Ishikawa (cell line): ENCODE measurements around the gene BICC1.

Experiments used
- CEBPB ChIP-seq: IDR thresholded peaks from 2 replicates; pipeline ENCODE4 v1.6.1; 2012
- CREB1 ChIP-seq: IDR thresholded peaks from 2 replicates; pipeline ENCODE4 v1.6.1; 2012; ENCODE audit warnings: low read depth
- EGR1 ChIP-seq: IDR thresholded peaks from 2 replicates; pipeline ENCODE4 v1.6.1; 2012
- EP300 ChIP-seq: IDR thresholded peaks from 2 replicates; pipeline ENCODE4 v1.6.1; 2012; ENCODE audit warnings: borderline replicate concordance
- FOXM1 ChIP-seq: IDR thresholded peaks from 2 replicates; pipeline ENCODE4 v1.6.1; 2012; ENCODE audit warnings: low read depth, borderline replicate concordance
- NFIC ChIP-seq: IDR thresholded peaks from 2 replicates; pipeline ENCODE4 v1.6.1; 2012
- RAD21 ChIP-seq: IDR thresholded peaks from 2 replicates; pipeline ENCODE4 v1.6.1; 2012; ENCODE audit warnings: low read depth
- TAF1 ChIP-seq: IDR thresholded peaks from 2 replicates; pipeline ENCODE4 v1.6.1; 2012; ENCODE audit warnings: low read depth, mild to moderate bottlenecking
- TCF12 ChIP-seq: IDR thresholded peaks from 2 replicates; pipeline ENCODE4 v1.6.1; 2012; ENCODE audit warnings: low read depth
- TEAD4 ChIP-seq: IDR thresholded peaks from 2 replicates; pipeline ENCODE4 v1.6.1; 2012
- USF1 ChIP-seq: IDR thresholded peaks from 2 replicates; pipeline ENCODE4 v1.6.1; 2012
- YY1 ChIP-seq: IDR thresholded peaks from 2 replicates; pipeline ENCODE4 v1.6.1; 2012; ENCODE audit warnings: low read depth
- ZBTB7A ChIP-seq: IDR thresholded peaks from 2 replicates; pipeline ENCODE4 v1.6.1; 2012; ENCODE audit warnings: low read depth
- TF ChIP-seq, protein P1 (sequence below): IDR thresholded peaks from 2 replicates; pipeline ENCODE4 v1.6.1; 2012; ENCODE audit warnings: low read depth, mild to moderate bottlenecking
- TF ChIP-seq, protein P2 (sequence below): IDR thresholded peaks from 2 replicates; pipeline ENCODE4 v1.6.1; 2012

Gene BICC1

GRCh38 chr10:58642916-58643428 is 130.3 kb downstream of the BICC1 start:
- TF ChIP-seq TCF12 (no peak), CEBPB (no peak), NFIC (no peak), ZBTB7A (no peak), RAD21 (no peak), YY1 (no peak)
- TF ChIP-seq, protein P1, sequence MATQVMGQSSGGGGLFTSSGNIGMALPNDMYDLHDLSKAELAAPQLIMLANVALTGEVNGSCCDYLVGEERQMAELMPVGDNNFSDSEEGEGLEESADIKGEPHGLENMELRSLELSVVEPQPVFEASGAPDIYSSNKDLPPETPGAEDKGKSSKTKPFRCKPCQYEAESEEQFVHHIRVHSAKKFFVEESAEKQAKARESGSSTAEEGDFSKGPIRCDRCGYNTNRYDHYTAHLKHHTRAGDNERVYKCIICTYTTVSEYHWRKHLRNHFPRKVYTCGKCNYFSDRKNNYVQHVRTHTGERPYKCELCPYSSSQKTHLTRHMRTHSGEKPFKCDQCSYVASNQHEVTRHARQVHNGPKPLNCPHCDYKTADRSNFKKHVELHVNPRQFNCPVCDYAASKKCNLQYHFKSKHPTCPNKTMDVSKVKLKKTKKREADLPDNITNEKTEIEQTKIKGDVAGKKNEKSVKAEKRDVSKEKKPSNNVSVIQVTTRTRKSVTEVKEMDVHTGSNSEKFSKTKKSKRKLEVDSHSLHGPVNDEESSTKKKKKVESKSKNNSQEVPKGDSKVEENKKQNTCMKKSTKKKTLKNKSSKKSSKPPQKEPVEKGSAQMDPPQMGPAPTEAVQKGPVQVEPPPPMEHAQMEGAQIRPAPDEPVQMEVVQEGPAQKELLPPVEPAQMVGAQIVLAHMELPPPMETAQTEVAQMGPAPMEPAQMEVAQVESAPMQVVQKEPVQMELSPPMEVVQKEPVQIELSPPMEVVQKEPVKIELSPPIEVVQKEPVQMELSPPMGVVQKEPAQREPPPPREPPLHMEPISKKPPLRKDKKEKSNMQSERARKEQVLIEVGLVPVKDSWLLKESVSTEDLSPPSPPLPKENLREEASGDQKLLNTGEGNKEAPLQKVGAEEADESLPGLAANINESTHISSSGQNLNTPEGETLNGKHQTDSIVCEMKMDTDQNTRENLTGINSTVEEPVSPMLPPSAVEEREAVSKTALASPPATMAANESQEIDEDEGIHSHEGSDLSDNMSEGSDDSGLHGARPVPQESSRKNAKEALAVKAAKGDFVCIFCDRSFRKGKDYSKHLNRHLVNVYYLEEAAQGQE, result no peak

DNA sequence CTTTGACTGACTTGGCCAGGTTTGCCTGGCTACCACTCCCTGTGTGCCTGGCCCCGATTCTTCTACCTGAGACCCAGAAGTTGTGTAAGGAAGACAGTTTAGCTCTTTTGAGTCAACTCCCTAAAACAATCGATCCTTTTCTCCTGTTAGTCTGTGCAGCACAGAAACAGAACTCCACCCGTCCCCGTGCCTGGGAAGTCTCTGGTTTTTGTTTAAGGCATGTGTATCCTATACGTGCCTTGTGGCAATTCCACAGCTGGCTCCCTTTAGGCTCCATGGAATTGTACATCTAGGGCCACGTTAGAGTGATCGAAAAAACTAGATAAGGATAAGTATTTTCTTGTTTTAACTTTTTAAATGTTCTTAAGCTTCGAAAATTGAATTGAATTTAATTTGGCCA is 131.6 kb downstream of the BICC1 start:
- TF ChIP-seq USF1 (no peak), ZBTB7A (no peak), CREB1 (no peak), TAF1 (no peak), NFIC (no peak), FOXM1 (no peak), EGR1 (no peak), TCF12 (no peak)
- TF ChIP-seq, protein P2, sequence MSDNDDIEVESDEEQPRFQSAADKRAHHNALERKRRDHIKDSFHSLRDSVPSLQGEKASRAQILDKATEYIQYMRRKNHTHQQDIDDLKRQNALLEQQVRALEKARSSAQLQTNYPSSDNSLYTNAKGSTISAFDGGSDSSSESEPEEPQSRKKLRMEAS, result no peak

DNA sequence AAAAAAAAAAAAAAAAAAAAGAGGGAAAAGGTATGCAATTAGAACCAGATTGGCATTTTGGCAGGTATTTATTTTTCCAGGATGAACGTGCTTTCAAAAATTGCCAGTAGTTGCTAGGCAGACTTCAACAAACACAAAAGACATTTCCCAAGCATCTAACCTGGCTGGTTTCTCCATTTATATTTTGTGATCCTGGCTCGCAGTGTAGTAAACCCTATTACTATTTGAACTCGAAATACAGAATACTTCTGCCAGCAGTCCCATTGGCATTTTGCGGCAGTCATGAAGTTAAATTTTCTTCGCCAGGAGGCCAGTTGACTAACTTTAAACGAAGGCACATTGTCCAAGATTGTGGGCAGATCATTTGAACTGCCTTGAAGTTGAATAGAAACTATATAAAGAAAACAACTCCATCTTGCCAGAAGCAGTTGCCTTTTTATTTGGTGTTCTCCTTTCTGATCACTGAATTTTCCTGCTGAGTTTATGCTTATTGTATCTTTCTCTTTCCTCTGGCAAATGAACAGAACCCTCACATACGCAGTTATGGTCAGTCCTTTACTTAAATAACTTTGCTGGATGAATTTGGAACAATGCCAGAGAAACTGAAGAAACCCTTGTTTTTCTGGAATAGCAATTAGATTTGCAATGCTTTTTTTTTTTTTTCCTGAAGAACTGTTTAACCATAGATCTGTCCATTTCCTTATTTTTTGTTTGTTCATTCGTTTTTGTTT is 132.9 kb downstream of the BICC1 start:
- 0 out of 2 replicates have a peak, but pooled peaks have one; percentile 28 for TF ChIP-seq NFIC
- no peak for TF ChIP-seq TAF1

GRCh38 chr10:58647376-58648112 is 134.9 kb downstream of the BICC1 start:
- TF ChIP-seq EGR1 (no peak), TAF1 (no peak)

DNA sequence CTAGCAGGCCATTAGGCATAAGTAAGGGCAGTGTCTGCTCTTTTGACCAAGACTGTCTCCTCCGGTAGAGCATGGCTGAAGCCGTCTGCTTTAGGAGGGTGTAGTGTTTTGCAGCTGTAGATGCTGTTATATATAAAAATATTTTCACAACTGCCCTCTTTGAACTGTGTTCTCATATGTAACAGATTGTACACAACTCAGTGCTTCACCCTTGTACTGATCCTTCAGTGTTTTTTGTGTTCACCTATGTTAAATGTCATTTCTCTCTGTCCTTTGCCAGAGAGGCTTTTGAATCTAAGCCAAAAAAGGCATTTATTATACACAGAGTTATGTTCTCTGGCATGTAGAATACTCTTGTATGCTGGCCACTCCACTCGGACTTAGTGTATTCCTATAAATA is 135.5 kb downstream of the BICC1 start:
- TF ChIP-seq CREB1 (no peak), CEBPB (no peak)

GRCh38 chr10:58651040-58651439 is 138.4 kb downstream of the BICC1 start:
- no peak for TF ChIP-seq TAF1
- no peak for TF ChIP-seq TCF12
- TF ChIP-seq RAD21, result no peak

- TF ChIP-seq TAF1, result no peak
- TF ChIP-seq, protein P2, result no peak
- TF ChIP-seq TEAD4, result no peak
- TF ChIP-seq USF1, result no peak
- no peak for TF ChIP-seq EP300
- no peak for TF ChIP-seq FOXM1
- TF ChIP-seq CREB1, result no peak
These were observed 139.1 kb downstream of the BICC1 start for GRCh38 chr10:58651742-58652141.

DNA sequence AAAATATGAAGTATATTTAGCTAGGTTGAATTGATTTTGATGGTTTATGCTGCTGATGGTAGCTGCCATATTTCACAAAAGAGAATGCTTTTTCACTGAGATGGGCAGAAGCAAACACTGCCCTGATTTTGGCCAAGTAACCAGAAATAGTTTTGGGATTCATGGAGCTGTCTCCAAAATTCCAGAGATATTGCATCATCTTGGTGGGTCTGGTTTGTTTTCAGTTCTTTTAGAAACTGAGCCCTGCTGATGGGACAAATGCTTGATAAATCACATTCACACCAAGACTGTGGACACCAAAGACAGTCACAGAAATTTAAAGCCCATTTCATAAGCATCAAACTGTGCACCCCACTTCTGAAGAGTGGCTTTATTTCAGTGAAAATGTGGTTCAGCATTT is 140.5 kb downstream of the BICC1 start:
- no peak for TF ChIP-seq EP300
- no peak for TF ChIP-seq TEAD4
- no peak for TF ChIP-seq USF1
- TF ChIP-seq, protein P2, result no peak
- TF ChIP-seq, protein P1, result no peak
- no peak for TF ChIP-seq CEBPB
- no peak for TF ChIP-seq TCF12
- no peak for TF ChIP-seq ZBTB7A
- TF ChIP-seq RAD21, result no peak
- no peak for TF ChIP-seq FOXM1
- TF ChIP-seq EGR1, result no peak
- no peak for TF ChIP-seq TAF1
- TF ChIP-seq YY1, result no peak
- TF ChIP-seq CREB1, result no peak
